ENCODE measurements around the gene ADCY3.

- TF ChIP-seq EZH2phosphoT487 (IDR thresholded peaks at IDR 0.05; ENCODE audit: borderline replicate concordance) (no peak), RAD21 (IDR thresholded peaks at IDR 0.05; ENCODE audit: low read depth) (no peak)
- TF ChIP-seq, protein P1, sequence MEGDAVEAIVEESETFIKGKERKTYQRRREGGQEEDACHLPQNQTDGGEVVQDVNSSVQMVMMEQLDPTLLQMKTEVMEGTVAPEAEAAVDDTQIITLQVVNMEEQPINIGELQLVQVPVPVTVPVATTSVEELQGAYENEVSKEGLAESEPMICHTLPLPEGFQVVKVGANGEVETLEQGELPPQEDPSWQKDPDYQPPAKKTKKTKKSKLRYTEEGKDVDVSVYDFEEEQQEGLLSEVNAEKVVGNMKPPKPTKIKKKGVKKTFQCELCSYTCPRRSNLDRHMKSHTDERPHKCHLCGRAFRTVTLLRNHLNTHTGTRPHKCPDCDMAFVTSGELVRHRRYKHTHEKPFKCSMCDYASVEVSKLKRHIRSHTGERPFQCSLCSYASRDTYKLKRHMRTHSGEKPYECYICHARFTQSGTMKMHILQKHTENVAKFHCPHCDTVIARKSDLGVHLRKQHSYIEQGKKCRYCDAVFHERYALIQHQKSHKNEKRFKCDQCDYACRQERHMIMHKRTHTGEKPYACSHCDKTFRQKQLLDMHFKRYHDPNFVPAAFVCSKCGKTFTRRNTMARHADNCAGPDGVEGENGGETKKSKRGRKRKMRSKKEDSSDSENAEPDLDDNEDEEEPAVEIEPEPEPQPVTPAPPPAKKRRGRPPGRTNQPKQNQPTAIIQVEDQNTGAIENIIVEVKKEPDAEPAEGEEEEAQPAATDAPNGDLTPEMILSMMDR (IDR thresholded peaks at IDR 0.05 in 2 of 3, conservative IDR thresholded peaks at IDR 0.05 in 1 of 3; ENCODE audit: borderline replicate concordance in 1 of 3, insufficient read depth in 1 of 3, low read depth in 2 of 3, low read length in 2 of 3), result no peak
Measured at GRCh38 chr2:24809316-24810007, 110.6 kb downstream of the ADCY3 start.

Data from HCT116 (cell line).